Measurements from ENCODE around the gene GLYATL2.
A peak's percentile ranks its signal among the peaks of the same experiment; 100 is the strongest.

Gene GLYATL2

DNA sequence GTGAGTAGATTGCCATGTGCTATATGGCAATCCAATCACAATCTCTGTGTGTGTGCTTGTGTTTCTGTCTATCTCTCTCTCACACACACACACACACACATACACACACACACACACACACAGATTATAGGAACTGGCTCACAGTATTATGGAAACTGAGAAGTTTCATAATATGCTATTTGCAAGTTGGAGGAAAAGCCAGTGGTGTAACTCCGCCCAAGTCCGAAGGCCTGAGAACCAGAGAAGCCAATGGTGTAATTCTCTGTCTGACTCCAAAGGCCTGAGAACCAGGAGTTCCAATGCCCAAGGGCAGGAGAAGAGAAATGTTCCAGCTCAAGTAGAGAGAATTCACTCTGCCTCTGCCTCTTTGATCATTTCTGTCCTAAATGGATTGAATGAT is 37.2 kb downstream of the GLYATL2 start:
- TF ChIP-seq, protein P1, sequence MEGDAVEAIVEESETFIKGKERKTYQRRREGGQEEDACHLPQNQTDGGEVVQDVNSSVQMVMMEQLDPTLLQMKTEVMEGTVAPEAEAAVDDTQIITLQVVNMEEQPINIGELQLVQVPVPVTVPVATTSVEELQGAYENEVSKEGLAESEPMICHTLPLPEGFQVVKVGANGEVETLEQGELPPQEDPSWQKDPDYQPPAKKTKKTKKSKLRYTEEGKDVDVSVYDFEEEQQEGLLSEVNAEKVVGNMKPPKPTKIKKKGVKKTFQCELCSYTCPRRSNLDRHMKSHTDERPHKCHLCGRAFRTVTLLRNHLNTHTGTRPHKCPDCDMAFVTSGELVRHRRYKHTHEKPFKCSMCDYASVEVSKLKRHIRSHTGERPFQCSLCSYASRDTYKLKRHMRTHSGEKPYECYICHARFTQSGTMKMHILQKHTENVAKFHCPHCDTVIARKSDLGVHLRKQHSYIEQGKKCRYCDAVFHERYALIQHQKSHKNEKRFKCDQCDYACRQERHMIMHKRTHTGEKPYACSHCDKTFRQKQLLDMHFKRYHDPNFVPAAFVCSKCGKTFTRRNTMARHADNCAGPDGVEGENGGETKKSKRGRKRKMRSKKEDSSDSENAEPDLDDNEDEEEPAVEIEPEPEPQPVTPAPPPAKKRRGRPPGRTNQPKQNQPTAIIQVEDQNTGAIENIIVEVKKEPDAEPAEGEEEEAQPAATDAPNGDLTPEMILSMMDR (IDR thresholded peaks at IDR 0.05; ENCODE audit: control insufficient read depth, extremely low read depth, insufficient read depth) = no peak
- no peak overlapping the region for H3K4me3 ChIP-seq (ENCODE audit: low read depth, low read length)
- no peak for DNase-seq (ENCODE audit: low read depth)

DNA sequence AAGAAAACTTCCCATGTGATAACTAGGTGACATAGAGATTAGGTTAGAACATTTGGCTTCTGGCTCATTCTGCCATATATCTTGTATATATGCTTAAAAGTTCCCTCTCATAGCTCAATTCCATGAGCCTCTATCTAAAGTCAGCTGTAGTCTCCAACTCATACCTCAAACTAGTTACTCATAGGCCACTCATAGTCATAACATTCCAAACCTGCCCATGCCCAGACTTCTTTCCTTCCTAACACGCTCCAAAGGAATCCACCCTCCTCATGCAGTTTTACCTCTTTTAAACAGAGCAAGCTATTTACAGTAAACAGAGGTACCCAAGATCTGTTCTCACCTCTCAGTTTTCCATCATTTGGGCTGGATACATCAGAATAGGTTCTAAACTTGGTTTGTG is 39.4 kb downstream of the GLYATL2 start:
- TF ChIP-seq, protein P1 (IDR thresholded peaks at IDR 0.05; ENCODE audit: control insufficient read depth, extremely low read depth, insufficient read depth) = no peak
- no peak overlapping the region for H3K4me3 ChIP-seq (ENCODE audit: low read depth, low read length)
- no peak for DNase-seq (ENCODE audit: low read depth)

DNA sequence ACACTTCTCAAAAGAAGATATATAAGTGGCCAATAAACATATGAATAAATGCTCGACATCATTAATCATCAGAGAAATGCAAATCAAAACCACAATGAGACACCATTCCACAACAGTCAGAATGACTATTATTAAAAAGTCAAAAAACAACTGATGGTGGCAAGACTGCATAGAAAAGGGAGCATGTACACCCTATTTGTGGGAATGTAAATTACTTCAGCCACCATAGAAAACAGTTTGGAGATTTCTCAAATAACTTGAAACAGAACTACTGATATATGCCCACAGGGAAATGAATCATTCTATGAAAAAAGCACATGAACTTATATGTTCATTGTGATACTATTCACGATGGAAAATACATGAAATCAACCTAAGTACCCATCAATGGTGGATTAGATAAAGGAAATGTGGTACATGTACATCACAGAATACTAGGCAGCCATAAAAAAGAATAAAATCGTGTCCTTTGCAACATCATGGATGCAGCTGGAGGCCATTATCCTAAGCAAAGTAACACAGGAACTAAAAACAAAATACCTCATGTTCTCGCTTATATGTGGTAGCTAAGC is 42.4 kb downstream of the GLYATL2 start:
- TF ChIP-seq, protein P1 (IDR thresholded peaks at IDR 0.05; ENCODE audit: control insufficient read depth, extremely low read depth, insufficient read depth) = no peak
- DNase-seq (ENCODE audit: low read depth) = no peak
- H3K4me3 ChIP-seq (ENCODE audit: low read depth, low read length) = no peak overlapping the region

DNA sequence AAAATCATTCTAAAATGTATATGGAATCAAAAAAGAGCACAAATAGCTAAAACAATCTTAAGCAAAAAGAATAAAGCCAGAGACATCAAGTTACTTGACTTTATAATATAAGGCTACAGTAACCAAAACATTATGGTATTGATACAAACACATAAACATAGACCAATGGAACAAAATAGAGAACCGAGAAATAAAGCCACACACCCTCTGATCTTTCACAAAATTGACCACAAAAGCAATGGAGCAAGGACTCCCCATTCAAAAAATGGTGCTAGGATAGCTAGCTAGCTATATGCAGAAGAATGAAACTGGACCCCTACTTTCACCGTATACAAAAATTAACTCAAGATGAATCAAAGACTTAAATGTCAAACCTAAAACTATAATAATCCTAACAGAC is 43.2 kb downstream of the GLYATL2 start:
- TF ChIP-seq, protein P1 (IDR thresholded peaks at IDR 0.05; ENCODE audit: control insufficient read depth, extremely low read depth, insufficient read depth) = no peak
- DNase-seq (ENCODE audit: low read depth) = no peak

DNA sequence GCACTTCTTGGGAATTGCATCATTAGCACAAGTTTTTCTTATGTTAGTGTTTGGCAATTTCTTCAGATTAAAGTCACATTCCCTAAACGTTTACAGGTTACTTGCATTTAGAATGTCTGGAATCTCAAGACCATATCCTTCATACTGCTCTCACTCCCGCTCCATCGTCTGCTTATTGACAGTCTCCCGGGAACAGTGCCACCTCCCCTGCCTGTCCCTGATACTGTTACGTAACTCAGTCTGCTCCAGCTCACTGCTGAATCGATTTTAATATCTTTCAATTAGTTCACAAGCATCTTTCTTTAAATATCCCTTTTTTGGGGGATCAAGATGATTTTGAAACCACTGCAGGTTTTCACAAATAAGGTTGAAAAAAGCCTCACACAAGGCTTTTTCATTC is 48.2 kb downstream of the GLYATL2 start:
- TF ChIP-seq, protein P1 (IDR thresholded peaks at IDR 0.05; ENCODE audit: control insufficient read depth, extremely low read depth, insufficient read depth) = no peak
- no peak for DNase-seq (ENCODE audit: low read depth)
- no peak overlapping the region for H3K4me3 ChIP-seq (ENCODE audit: low read depth, low read length)

More for the DNA sequence above, 43.2 kb downstream of the GLYATL2 start:
- no peak overlapping the region for H3K4me3 ChIP-seq (ENCODE audit: low read depth, low read length)

DNA sequence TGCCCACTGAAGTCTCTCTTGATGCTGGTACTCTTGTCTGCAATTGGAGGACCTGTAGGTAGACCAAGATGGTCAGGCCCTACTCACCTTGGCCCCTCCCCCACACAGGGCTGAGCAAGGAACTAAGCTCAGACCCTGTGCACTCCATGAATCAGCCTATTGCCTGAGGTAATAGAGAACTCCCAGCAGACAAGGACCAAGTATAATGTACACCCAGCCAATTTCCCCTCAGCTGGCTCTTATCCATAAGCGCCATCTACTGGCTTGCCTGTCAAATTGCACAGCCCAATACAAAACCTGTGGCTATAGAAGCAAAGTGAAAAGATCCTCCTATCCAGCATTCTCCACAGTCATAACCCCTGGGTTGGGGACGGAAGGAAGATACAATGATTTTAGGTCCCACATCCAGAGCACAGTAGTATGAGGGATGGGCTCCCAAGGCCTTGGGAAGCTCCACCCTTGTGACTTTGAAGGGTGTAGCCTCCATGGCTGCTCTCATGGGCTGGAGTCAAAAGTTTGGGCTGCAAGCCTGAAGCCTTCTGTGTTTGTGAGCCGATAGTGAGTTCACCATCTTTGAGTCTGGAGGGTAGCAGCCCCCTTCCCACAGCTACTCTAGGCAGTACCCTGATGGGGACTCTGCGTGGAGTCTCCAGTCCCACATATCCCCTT is 56.0 kb downstream of the GLYATL2 start:
- peak; percentile 34 for DNase-seq (ENCODE audit: low read depth)
- no peak overlapping the region for H3K4me3 ChIP-seq (ENCODE audit: low read depth, low read length)
- TF ChIP-seq, protein P1 (IDR thresholded peaks at IDR 0.05; ENCODE audit: control insufficient read depth, extremely low read depth, insufficient read depth) = peak; percentile 89

DNA sequence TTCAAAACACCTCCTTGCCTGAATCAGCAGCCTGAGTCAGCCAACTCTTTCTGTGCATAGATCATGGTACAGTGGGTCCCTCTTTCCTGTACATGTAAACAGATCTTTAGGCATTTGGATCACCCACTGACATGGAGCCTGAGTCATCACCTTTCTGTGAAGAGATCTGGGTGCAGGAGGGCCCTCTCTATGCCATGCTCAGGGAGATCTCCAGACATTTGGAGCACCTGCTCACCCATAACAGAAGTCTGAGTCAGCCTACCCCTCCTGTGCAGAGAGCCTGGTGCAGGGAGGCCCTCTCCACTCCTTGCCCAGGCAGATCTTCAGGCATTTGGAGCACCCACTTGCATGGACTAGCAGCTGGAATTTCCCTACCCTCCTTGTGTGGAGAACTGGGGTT is 56.6 kb downstream of the GLYATL2 start:
- DNase-seq (ENCODE audit: low read depth) = no peak
- no peak overlapping the region for H3K4me3 ChIP-seq (ENCODE audit: low read depth, low read length)
- TF ChIP-seq, protein P1 (IDR thresholded peaks at IDR 0.05; ENCODE audit: control insufficient read depth, extremely low read depth, insufficient read depth) = no peak
